GM12891 (cell line): ENCODE measurements around the gene FRRS1.
A peak's percentile ranks its signal among the peaks of the same experiment; 100 is the strongest.
"Not testable (repeated sequence)": the region's sequence is repeated elsewhere in the genome, so short reads cannot be mapped to it uniquely, and the experiment has no call there.

ENCODE experiments used
- POLR2A ChIP-seq: IDR thresholded peaks from 2 replicates; pipeline ENCODE4 v1.6.1; 2011; ENCODE audit warnings: low read depth, low read length, control low read depth
- POLR2AphosphoS5 ChIP-seq: IDR thresholded peaks from 2 replicates; pipeline ENCODE4 v1.6.1; 2011; ENCODE audit warnings: low read depth, low read length, control low read depth
- POU2F2 ChIP-seq: IDR thresholded peaks from 2 replicates; pipeline ENCODE4 v1.6.1; 2011; ENCODE audit warnings: low read depth, mild to moderate bottlenecking, control low read depth, low read length, moderate library complexity
- SPI1 ChIP-seq: IDR thresholded peaks from 2 replicates; pipeline ENCODE4 v1.6.1; 2011; ENCODE audit warnings: low read depth, low read length, control low read depth
- TAF1 ChIP-seq: IDR thresholded peaks from 2 replicates; pipeline ENCODE4 v1.6.1; 2011; ENCODE audit warnings: low read depth, low read length, control low read depth

- not testable (repeated sequence) for TF ChIP-seq TAF1, POLR2AphosphoS5, POLR2A, POU2F2
- TF ChIP-seq SPI1, result peak; percentile 46; the same call in 1 of the 2 replicates
Measured at GRCh38 chr1:99793861-99794260, 27.4 kb upstream of the FRRS1 start.
